HepG2 (cell line): ENCODE data around the gene PPP2R2C. TPM values are rescaled to one million over a fixed set of nuclear protein-coding genes. Genes with fewer than 3 reads are reported as not detected.

Experiments
- ATF5 ChIP-seq: sonication (generic); formaldehyde crosslinking; IDR thresholded peaks from 2 replicates; pipeline ENCODE4 v1.4.0; 2020; ENCODE audit warnings: mild to moderate bottlenecking, low read depth, missing genetic modification reagents
- CBFB ChIP-seq: sonication (generic); formaldehyde crosslinking; IDR thresholded peaks from 2 replicates; pipeline ENCODE4 v1.4.0; 2020; ENCODE audit warnings: missing genetic modification reagents
- CEBPZ ChIP-seq: IDR thresholded peaks from 2 replicates; pipeline ENCODE4 v1.6.1; 2012; ENCODE audit warnings: low read length, improper control_type of control experiment
- GATA4 ChIP-seq: sonication (generic); IDR thresholded peaks from 2 replicates; pipeline ENCODE4 v1.6.1; 2016; ENCODE audit warnings: antibody characterized with exemption, low read depth, borderline replicate concordance
- HOMEZ ChIP-seq: IDR thresholded peaks from 2 replicates; pipeline ENCODE4 v1.6.1; 2016; ENCODE audit warnings: low read depth
- KDM3A ChIP-seq: IDR thresholded peaks from 2 replicates; pipeline ENCODE4 v1.6.1; 2018; ENCODE audit warnings: low read depth, missing compliant biosample characterization
- MXD1 ChIP-seq: sonication (generic); formaldehyde crosslinking; IDR thresholded peaks from 2 replicates; pipeline ENCODE4 v1.4.0; 2020; ENCODE audit warnings: mild to moderate bottlenecking, missing genetic modification reagents
- NFKB2 ChIP-seq: sonication (generic); formaldehyde crosslinking; IDR thresholded peaks from 2 replicates; pipeline ENCODE4 v1.4.0; 2020; ENCODE audit warnings: missing genetic modification reagents, borderline replicate concordance
- NPAS2 ChIP-seq: sonication (generic); formaldehyde crosslinking; IDR thresholded peaks from 2 replicates; pipeline ENCODE4 v1.8.0; 2022; ENCODE audit warnings: mild to moderate bottlenecking, missing genetic modification reagents, borderline replicate concordance
- NR2F2 ChIP-seq: IDR thresholded peaks from 2 replicates; pipeline ENCODE4 v1.6.1; 2012; ENCODE audit warnings: low read depth, inconsistent platforms, borderline replicate concordance
- PATZ1 ChIP-seq: sonication (generic); formaldehyde crosslinking; IDR thresholded peaks from 2 replicates; pipeline ENCODE4 v1.4.0; 2020; ENCODE audit warnings: missing genetic modification reagents
- RORA ChIP-seq: sonication (generic); formaldehyde crosslinking; IDR thresholded peaks from 2 replicates; pipeline ENCODE4 v1.5.0; 2020; ENCODE audit warnings: mild to moderate bottlenecking, missing genetic modification reagents, moderate library complexity
- ZNF781 ChIP-seq: sonication (generic); formaldehyde crosslinking; IDR thresholded peaks from 2 replicates; pipeline ENCODE4 v1.5.1; 2020; ENCODE audit warnings: borderline replicate concordance, mild to moderate bottlenecking, missing genetic modification reagents; ENCODE audit errors: not compliant biosample characterization
- ZNF800 ChIP-seq: sonication (generic); formaldehyde crosslinking; IDR thresholded peaks from 2 replicates; pipeline ENCODE4 v1.4.0; 2020; ENCODE audit warnings: missing genetic modification reagents
- ZXDC ChIP-seq: sonication (generic); formaldehyde crosslinking; IDR thresholded peaks from 2 replicates; pipeline ENCODE4 v1.5.0; 2020; ENCODE audit warnings: mild to moderate bottlenecking, missing genetic modification reagents
- polyA plus RNA-seq, 8 experiments: library from polyadenylated mRNA; depleted of rRNA in 3 of 8; stranded (reverse) in 7 of 8; unstranded in 1 of 8; fragments of >200 nt; fragmentation: Illumina TruSeq in 4 of 8; extraction: Trizol in 4 of 8; gene quantifications; 2 replicates each; pipeline versions ENCODE4 v1.2.1 to v1.2.3, GENCODE V29; 2011 to 2016; ENCODE audit warnings: low read depth in 4 of 8, missing spikeins in 1 of 8, mixed read lengths in 1 of 8; ENCODE audit not compliant: insufficient read depth in 1 of 8
- total RNA-seq, 5 experiments: library from RNA; depleted of rRNA; stranded (reverse); fragments of >200 nt; fragmentation: Illumina TruSeq; extraction: Trizol; gene quantifications; 2 replicates each; pipeline ENCODE4 v1.2.3, GENCODE V29; 2016; ENCODE audit warnings: low read depth in 1 of 5

Gene PPP2R2C
- total and polyA plus RNA-seq, 2 of the 13 experiments (the other 11 are each of a cell fraction or from before 2014, with no cell fraction given), result 0.60 to 8.6 TPM

- TF ChIP-seq CEBPZ (no peak), ZNF800 (CRISPR knock-in tag) (no peak), MXD1 (0 out of 2 replicates have a peak, but pooled peaks have one; percentile 21), ATF5 (CRISPR knock-in tag) (no peak), PATZ1 (peak; percentile 39), GATA4 (no peak), ZNF781 (CRISPR knock-in tag) (no peak), ZXDC (CRISPR knock-in tag) (no peak), NFKB2 (no peak), RORA (CRISPR knock-in tag) (no peak), KDM3A (CRISPR knock-in tag) (no peak), NPAS2 (CRISPR knock-in tag) (no peak), CBFB (CRISPR knock-in tag) (no peak), HOMEZ (CRISPR knock-in tag) (no peak), NR2F2 (no peak)
Measured at GRCh38 chr4:6272863-6273660, 199.4 kb downstream of the PPP2R2C start (continued).
